SK-N-SH treated with all-trans-retinoic acid at 6 μM for 48 hours (cell line): ENCODE results near the gene ANKRD44.

Experiments
- ARNTL ChIP-seq: fragments of 450-650 bp; formaldehyde crosslinking; IDR thresholded peaks from 2 replicates; pipeline ENCODE4 v1.5.0; 2020; ENCODE audit warnings: low read depth, mild to moderate bottlenecking, moderate library complexity, borderline replicate concordance
- BACH2 ChIP-seq: fragments of 250-450 bp; sonication (Bioruptor Pico); IDR thresholded peaks from 2 replicates; pipeline ENCODE4 v1.9.0; 2021; ENCODE audit warnings: mild to moderate bottlenecking, borderline replicate concordance
- CSDC2 ChIP-seq: fragments of 250-450 bp; sonication (Bioruptor Pico); IDR thresholded peaks from 2 replicates; pipeline ENCODE4 v1.5.0; 2020; ENCODE audit warnings: mild to moderate bottlenecking, moderate library complexity
- GLIS3 ChIP-seq: fragments of 250-450 bp; sonication (Bioruptor Pico); IDR thresholded peaks from 2 replicates; pipeline ENCODE4 v1.5.0; 2020; ENCODE audit warnings: mild to moderate bottlenecking, moderate library complexity
- OSR1 ChIP-seq: fragments of 250-450 bp; sonication (Bioruptor Pico); IDR thresholded peaks from 2 replicates; pipeline ENCODE4 v1.8.0; 2022; ENCODE audit warnings: moderate library complexity, mild to moderate bottlenecking, inconsistent platforms
- PPARA ChIP-seq: fragments of 250-450 bp; sonication (Bioruptor Pico); IDR thresholded peaks from 2 replicates; pipeline ENCODE4 v1.5.0; 2020; ENCODE audit warnings: mild to moderate bottlenecking, borderline replicate concordance
- SNAI2 ChIP-seq: fragments of 250-450 bp; sonication (Bioruptor Pico); IDR thresholded peaks from 2 replicates; pipeline ENCODE4 v1.5.0; 2020; ENCODE audit warnings: mild to moderate bottlenecking, moderate library complexity
- TCF4 ChIP-seq: fragments of 250-450 bp; sonication (Bioruptor Pico); IDR thresholded peaks from 2 replicates; pipeline ENCODE4 v1.8.0; 2021; ENCODE audit warnings: mild to moderate bottlenecking, moderate library complexity, borderline replicate concordance
- ZC3H10 ChIP-seq: fragments of 250-450 bp; sonication (Bioruptor Pico); IDR thresholded peaks from 2 replicates; pipeline ENCODE4 v1.5.1; 2021; ENCODE audit warnings: mild to moderate bottlenecking, moderate library complexity
- ZFP30 ChIP-seq: fragments of 450-650 bp; formaldehyde crosslinking; IDR thresholded peaks from 2 replicates; pipeline ENCODE4 v1.5.0; 2022; ENCODE audit warnings: mild to moderate bottlenecking, moderate library complexity
- ZNF565 ChIP-seq: fragments of 450-650 bp; formaldehyde crosslinking; conservative IDR thresholded peaks from 2 replicates; pipeline ENCODE4 v1.5.0; 2020; ENCODE audit warnings: low read depth, mild to moderate bottlenecking, moderate library complexity
- TF ChIP-seq, protein P1 (sequence below): fragments of 250-450 bp; sonication (Bioruptor Pico); IDR thresholded peaks from 2 replicates; pipeline ENCODE4 v1.8.0; 2020; ENCODE audit warnings: mild to moderate bottlenecking, moderate library complexity, borderline replicate concordance
- TF ChIP-seq, protein P2 (sequence below): fragments of 250-450 bp; sonication (Bioruptor Pico); IDR thresholded peaks from 2 replicates; pipeline ENCODE4 v1.8.0; 2021; ENCODE audit warnings: low read depth, mild to moderate bottlenecking, moderate library complexity, borderline replicate concordance
- TF ChIP-seq, protein P3 (sequence below): fragments of 250-450 bp; sonication (Bioruptor Pico); IDR thresholded peaks from 2 replicates; pipeline ENCODE4 v1.5.1; 2020; ENCODE audit warnings: low read depth, mild to moderate bottlenecking, moderate library complexity

DNA sequence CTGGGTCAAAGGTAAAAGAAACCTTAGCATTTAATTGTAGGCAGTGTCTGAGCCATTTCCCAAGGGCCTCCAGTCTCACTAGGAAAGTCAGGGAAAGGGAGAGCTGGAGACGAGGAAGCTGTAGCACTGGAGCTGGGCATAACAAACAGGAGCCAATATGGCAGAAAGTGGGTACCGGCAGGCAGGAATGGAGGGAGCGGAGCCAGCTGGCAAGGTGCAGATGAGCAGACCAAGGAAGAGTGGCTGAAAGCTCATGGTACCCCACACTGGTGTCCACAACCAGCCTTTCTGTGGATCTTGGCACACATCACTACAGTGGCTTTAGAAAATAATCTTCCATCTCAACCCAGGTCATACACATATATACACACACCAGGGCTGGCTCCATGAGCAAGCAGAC is 40.0 kb downstream of the ANKRD44 start:
- TF ChIP-seq TCF4 (no peak), ZFP30 (CRISPR knock-in tag) (no peak), ZC3H10 (CRISPR knock-in tag) (no peak), ZNF565 (CRISPR knock-in tag) (no peak), ARNTL (no peak), SNAI2 (CRISPR knock-in tag) (no peak), PPARA (no peak), BACH2 (CRISPR knock-in tag) (no peak), CSDC2 (no peak), GLIS3 (CRISPR knock-in tag) (no peak), OSR1 (no peak)
- TF ChIP-seq, protein P1, sequence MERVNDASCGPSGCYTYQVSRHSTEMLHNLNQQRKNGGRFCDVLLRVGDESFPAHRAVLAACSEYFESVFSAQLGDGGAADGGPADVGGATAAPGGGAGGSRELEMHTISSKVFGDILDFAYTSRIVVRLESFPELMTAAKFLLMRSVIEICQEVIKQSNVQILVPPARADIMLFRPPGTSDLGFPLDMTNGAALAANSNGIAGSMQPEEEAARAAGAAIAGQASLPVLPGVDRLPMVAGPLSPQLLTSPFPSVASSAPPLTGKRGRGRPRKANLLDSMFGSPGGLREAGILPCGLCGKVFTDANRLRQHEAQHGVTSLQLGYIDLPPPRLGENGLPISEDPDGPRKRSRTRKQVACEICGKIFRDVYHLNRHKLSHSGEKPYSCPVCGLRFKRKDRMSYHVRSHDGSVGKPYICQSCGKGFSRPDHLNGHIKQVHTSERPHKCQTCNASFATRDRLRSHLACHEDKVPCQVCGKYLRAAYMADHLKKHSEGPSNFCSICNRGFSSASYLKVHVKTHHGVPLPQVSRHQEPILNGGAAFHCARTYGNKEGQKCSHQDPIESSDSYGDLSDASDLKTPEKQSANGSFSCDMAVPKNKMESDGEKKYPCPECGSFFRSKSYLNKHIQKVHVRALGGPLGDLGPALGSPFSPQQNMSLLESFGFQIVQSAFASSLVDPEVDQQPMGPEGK, result no peak
- TF ChIP-seq, protein P2, sequence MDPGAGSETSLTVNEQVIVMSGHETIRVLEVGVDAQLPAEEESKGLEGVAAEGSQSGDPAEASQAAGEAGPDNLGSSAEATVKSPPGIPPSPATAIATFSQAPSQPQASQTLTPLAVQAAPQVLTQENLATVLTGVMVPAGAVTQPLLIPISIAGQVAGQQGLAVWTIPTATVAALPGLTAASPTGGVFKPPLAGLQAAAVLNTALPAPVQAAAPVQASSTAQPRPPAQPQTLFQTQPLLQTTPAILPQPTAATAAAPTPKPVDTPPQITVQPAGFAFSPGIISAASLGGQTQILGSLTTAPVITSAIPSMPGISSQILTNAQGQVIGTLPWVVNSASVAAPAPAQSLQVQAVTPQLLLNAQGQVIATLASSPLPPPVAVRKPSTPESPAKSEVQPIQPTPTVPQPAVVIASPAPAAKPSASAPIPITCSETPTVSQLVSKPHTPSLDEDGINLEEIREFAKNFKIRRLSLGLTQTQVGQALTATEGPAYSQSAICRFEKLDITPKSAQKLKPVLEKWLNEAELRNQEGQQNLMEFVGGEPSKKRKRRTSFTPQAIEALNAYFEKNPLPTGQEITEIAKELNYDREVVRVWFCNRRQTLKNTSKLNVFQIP (CRISPR knock-in tag), result no peak
- TF ChIP-seq, protein P3, sequence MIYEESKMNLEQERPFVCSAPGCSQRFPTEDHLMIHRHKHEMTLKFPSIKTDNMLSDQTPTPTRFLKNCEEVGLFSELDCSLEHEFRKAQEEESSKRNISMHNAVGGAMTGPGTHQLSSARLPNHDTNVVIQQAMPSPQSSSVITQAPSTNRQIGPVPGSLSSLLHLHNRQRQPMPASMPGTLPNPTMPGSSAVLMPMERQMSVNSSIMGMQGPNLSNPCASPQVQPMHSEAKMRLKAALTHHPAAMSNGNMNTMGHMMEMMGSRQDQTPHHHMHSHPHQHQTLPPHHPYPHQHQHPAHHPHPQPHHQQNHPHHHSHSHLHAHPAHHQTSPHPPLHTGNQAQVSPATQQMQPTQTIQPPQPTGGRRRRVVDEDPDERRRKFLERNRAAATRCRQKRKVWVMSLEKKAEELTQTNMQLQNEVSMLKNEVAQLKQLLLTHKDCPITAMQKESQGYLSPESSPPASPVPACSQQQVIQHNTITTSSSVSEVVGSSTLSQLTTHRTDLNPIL, result no peak
